Muscle of leg (tissue), 11 donors: ENCODE results near the gene DUSP22. TPM values are rescaled to one million over a fixed set of nuclear protein-coding genes. Genes with fewer than 3 reads are reported as not detected.

Experiments
- DNase-seq: peaks from one replicate; pipeline ENCODE4 v3.0.0; 2013
- H3K27ac ChIP-seq: one replicate; pipeline ENCODE4 v1.5.1; 2013; ENCODE audit warnings: mild to moderate bottlenecking, low read length, control low read depth
- H3K27me3 ChIP-seq: one replicate; pipeline ENCODE4 v1.6.1; 2013; ENCODE audit warnings: low read length; ENCODE audit not compliant: control insufficient read depth, insufficient read depth
- H3K36me3 ChIP-seq: one replicate; pipeline ENCODE4 v1.6.1; 2013; ENCODE audit warnings: low read length; ENCODE audit not compliant: control insufficient read depth, insufficient read depth
- H3K4me1 ChIP-seq: one replicate; pipeline ENCODE4 v1.6.1; 2013; ENCODE audit warnings: low read length; ENCODE audit not compliant: control insufficient read depth, insufficient read depth
- H3K4me3 ChIP-seq: one replicate; pipeline ENCODE4 v1.5.1; 2013; ENCODE audit warnings: low read length, control low read depth
- H3K9me3 ChIP-seq: replicated peaks from 2 replicates; pipeline ENCODE4 v1.6.1; 2013; ENCODE audit warnings: low read depth, low read length; ENCODE audit not compliant: control insufficient read depth
- WGBS: methylation state at CpG from one replicate; pipeline ENCODE4 v1.1.5; 2013; ENCODE audit warnings: missing lambda C conversion rate; ENCODE audit not compliant: insufficient coverage; 5-methylcytosine and 5-hydroxymethylcytosine counted together
- polyA plus RNA-seq, 8 donors: library from polyadenylated mRNA; unstranded; fragments of 120-200 nt; gene quantifications; one replicate each; pipeline versions ENCODE4 v1.2.1 to v1.2.3, GENCODE V29; 2013; ENCODE audit warnings: inconsistent platforms in 1 of 8, low replicate concordance in 1 of 8; ENCODE audit not compliant: insufficient read length in 8 of 8, insufficient read depth in 1 of 8
- total RNA-seq: library from RNA; stranded (reverse); fragments of 120-200 nt; gene quantifications from one replicate; pipeline ENCODE4 v1.2.4, GENCODE V29; 2013

Gene DUSP22
- total and polyA plus RNA-seq, 9 donors: 20.7 to 35.5 (median 28.9) TPM

DNA sequence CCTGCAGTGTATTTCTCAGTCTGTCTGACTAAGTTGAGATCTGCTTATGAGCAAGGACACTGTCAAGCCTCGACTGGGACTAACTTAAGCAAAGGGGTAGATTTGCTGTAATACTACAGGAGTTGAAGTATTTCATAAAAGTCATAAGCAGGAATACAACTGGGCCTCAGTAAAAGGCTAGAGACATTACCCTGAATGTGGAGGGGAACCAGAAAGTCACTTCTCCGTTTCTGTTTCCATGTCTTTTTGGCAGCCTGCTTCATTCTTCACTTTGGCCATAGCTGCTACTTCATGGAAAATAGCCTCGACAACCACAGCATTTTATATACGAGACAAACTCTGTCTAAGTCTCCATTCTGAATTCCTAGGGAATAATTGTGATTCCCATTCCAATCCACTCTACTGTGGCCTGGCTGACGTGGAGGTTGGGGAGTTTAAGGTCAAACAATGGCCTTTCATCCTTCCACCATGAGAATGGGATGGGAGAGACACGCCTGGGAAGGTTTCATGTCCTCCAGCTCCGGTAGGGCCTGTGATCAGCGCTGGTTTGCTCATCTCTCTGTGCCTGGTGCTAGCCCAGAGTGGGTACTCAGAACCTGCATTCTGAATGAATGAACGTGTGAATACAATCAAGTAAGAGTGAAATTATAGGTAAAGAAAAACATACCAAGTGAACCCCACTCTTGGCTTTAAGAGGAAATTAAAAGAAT is 37.1 kb upstream of the DUSP22 start:
- no peak overlapping the region for H3K4me3 ChIP-seq
- no peaks in the 10 kb centered on the region for H3K36me3 ChIP-seq
- peak; percentile 35 for DNase-seq
- H3K4me1 ChIP-seq: no peaks in the 10 kb centered on the region
- H3K9me3 ChIP-seq: peaks cover 5% of the 10 kb centered on the region
- no peak overlapping the region for H3K27ac ChIP-seq
- H3K27me3 ChIP-seq: no peaks in the 10 kb centered on the region
- 73% methylated on average over 3 of the region's 9 CpGs for WGBS

DNA sequence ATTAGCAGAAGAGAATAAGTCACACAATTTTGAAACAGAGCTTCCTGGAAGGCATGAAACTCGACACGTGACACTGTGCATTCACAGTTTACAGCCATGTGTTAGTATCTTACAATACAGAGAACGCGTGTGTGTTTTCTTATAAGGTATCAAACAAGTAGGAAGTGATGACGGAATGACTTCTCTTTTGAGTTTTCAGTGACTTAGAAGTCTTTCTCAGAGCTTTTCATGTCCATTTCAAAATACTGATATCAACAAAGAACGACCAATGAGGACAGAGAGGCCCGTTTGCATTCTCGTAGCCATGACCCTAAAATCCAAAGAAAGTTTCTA is 36.6 kb upstream of the DUSP22 start:
- H3K27me3 ChIP-seq: no peaks in the 10 kb centered on the region
- no peak overlapping the region for H3K27ac ChIP-seq
- H3K4me1 ChIP-seq: no peaks in the 10 kb centered on the region
- H3K4me3 ChIP-seq: no peak overlapping the region
- no peaks in the 10 kb centered on the region for H3K36me3 ChIP-seq
- peak; percentile 11 for DNase-seq
- no CpG with 5 or more reads among the region's 8 CpGs for WGBS
- H3K9me3 ChIP-seq: peaks cover 5% of the 10 kb centered on the region

DNA sequence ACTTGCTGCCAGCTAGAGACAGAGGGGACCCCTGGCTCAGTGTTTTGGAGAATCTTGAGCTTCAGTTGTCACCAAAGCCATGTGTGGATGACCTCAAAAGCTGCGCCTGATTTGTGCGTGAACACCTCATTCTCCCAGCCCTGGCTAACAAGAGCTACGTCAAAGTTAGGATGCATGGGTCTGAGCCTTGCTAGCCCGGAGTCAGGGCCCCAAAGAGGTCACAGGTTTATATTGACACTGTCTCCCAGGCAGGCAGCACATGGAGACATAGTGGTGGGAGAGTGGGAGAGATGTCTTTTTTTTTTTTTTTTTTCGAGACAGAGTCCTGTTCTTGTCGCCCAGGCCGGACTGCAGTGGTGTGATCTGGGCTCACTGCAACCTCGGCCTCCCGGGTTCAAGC is 36.1 kb upstream of the DUSP22 start:
- Histone ChIP-seq H3K36me3 (no peaks in the 10 kb centered on the region), H3K4me3 (no peak overlapping the region), H3K4me1 (no peaks in the 10 kb centered on the region), H3K27me3 (no peaks in the 10 kb centered on the region), H3K27ac (no peak overlapping the region), H3K9me3 (peaks cover 5% of the 10 kb centered on the region)
- DNase-seq: no peak
- WGBS: 93% methylated on average over 8 of the region's 9 CpGs

DNA sequence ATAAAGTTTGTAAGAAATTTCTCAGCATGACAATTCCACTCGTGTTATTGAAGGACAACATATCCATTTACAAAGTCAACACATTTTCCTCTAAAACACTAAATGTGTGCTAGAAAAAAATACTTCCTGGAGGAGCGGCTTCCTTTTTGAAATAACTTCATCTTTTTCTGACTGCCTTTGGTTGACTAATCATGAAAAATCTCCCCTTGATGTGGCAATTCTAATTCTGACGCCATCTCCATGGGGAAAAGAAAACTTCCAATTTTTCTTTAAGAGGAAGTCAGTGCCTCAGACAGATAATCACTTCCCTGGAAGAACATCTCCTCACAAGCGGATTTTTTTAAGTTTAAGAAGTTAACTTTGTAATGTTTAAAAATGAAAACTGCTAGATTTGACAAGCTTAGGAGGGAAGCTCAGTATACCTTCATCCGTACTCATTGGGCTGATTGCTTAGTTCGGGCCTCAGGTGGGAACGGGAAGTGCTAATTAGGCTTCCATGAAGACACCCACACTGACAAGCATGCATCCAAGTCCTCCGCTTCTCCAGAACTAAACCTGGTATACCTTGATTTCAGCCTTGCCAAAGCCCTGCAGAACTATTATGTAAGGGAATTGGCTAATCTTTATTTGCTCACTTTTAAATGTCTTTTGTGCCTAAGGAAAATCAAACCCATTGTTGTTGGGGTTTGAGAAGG is 35.1 kb upstream of the DUSP22 start:
- no peaks in the 10 kb centered on the region for H3K36me3 ChIP-seq
- no peak overlapping the region for H3K4me3 ChIP-seq
- no peak overlapping the region for H3K27ac ChIP-seq
- H3K9me3 ChIP-seq: peaks cover 5% of the 10 kb centered on the region
- H3K4me1 ChIP-seq: no peaks in the 10 kb centered on the region
- WGBS: 57% methylated on average over 3 of the region's 8 CpGs
- no peaks in the 10 kb centered on the region for H3K27me3 ChIP-seq
- DNase-seq: peak; percentile 66

DNA sequence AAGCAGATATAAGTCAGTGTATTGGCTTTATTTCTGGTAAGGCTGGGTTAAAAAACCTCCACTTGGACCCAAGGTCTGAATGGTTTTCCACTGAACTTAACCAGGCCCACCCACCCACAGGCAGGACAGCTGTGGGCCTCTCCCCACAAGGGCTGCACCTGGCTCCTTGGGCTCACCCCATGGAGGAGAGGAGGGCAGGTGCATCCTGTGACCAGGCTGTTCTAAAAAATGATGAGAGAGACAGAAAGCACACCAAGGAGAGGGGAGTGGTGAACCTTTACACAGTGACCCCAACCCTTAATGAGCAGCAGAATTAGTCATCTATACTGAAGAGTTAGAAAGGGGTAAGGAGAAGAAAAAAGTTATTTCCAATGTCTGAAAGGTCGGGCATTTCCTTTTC is 34.5 kb upstream of the DUSP22 start:
- DNase-seq: no peak
- peaks cover 5% of the 10 kb centered on the region for H3K9me3 ChIP-seq
- no peak overlapping the region for H3K27ac ChIP-seq
- H3K4me3 ChIP-seq: no peak overlapping the region
- 30% methylated on average over 1 of the region's 1 CpG for WGBS
- H3K36me3 ChIP-seq: no peaks in the 10 kb centered on the region
- no peaks in the 10 kb centered on the region for H3K4me1 ChIP-seq
- no peaks in the 10 kb centered on the region for H3K27me3 ChIP-seq

DNA sequence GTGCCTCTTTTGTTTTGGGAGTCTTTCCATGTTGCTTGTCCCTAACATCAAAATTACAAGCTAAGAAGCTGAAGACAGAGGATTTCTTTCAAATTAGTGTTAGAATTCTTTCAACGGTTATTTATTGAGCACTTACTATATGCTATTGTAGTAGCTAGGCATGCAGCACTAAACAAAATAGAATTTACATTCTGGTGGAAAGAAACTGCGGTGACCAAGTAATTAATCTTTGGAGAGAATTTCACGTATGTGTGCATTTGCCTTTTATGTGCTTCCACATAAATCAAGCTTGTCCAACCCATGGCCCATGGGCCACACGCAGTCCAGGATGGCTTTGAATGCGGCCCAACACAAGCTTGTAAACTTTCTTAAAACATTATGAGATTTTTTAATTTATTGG is 33.0 kb upstream of the DUSP22 start:
- H3K27ac ChIP-seq: no peak overlapping the region
- no peak for DNase-seq
- peaks cover 5% of the 10 kb centered on the region for H3K9me3 ChIP-seq
- no peaks in the 10 kb centered on the region for H3K4me1 ChIP-seq
- H3K4me3 ChIP-seq: no peak overlapping the region
- H3K27me3 ChIP-seq: no peaks in the 10 kb centered on the region
- no peaks in the 10 kb centered on the region for H3K36me3 ChIP-seq
- no CpG with 5 or more reads among the region's 5 CpGs for WGBS

DNA sequence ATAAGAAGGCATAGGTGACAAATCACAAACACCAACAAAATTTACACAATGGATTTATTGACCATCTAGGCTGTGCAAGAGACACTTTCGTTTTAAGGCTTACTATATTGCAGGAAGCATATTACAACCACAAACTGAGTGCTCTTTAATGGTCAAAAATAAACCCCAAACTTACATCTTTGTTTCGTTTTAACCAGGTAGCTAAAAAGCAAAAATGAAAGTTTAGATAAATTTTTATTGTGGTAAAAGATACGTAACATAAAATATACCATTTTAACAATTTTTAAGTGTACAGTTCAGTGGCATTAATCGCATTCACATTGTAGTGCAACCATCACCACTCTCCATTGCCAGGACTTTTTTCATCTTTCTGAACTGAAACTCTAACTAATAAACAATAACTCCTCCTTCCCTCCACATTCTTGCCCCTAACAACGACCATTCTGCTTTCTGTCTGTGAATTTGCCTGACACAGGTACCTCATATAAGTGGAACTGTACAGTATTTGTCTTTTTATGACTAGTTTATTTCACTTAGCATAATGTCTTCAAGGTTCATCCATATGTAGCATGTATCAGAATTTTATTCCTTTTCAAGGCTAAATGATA is 32.3 kb upstream of the DUSP22 start:
- H3K27me3 ChIP-seq: no peaks in the 10 kb centered on the region
- H3K4me3 ChIP-seq: no peak overlapping the region
- no CpG with 5 or more reads among the region's 5 CpGs for WGBS
- no peak for DNase-seq
- peaks cover 5% of the 10 kb centered on the region for H3K9me3 ChIP-seq
- H3K4me1 ChIP-seq: no peaks in the 10 kb centered on the region
- no peak overlapping the region for H3K27ac ChIP-seq
- no peaks in the 10 kb centered on the region for H3K36me3 ChIP-seq

DNA sequence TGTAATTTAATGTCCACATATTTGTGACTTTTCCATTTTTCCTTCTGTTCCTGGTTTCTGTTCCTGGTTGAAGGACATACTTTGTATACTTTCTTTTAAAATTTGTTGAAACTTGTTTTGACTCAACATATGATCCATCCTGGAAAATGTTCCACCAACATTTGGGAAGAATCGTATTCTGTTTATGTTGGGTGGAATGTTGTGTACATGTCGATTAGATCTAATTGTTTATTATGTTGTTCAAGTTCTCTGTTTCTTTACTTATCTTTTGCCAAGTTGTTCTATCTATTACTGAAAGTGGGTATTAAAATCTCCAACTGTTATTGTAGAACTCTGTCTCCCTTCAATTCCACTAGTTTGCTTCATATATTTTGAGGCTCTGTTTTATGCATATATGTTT is 27.7 kb upstream of the DUSP22 start:
- Histone ChIP-seq H3K4me1 (no peaks in the 10 kb centered on the region), H3K36me3 (no peaks in the 10 kb centered on the region), H3K27me3 (no peaks in the 10 kb centered on the region), H3K27ac (no peak overlapping the region), H3K9me3 (peaks cover 3% of the 10 kb centered on the region), H3K4me3 (no peak overlapping the region)
- no peak for DNase-seq
- WGBS: no CpG with 5 or more reads among the region's 2 CpGs

GRCh38 chr6:268394-268935 is 23.8 kb upstream of the DUSP22 start:
- no peak for DNase-seq
- Histone ChIP-seq H3K4me3 (no peak overlapping the region), H3K27ac (no peak overlapping the region), H3K4me1 (no peaks in the 10 kb centered on the region), H3K27me3 (no peaks in the 10 kb centered on the region), H3K9me3 (peaks cover 3% of the 10 kb centered on the region), H3K36me3 (no peaks in the 10 kb centered on the region)
- 83% methylated on average over 1 of the region's 5 CpGs for WGBS

GRCh38 chr6:273551-274058 is 18.7 kb upstream of the DUSP22 start:
- no peak overlapping the region for H3K4me3 ChIP-seq
- H3K9me3 ChIP-seq: peaks cover 8% of the 10 kb centered on the region
- H3K27ac ChIP-seq: no peak overlapping the region
- peak; percentile 95 for DNase-seq
- H3K36me3 ChIP-seq: no peaks in the 10 kb centered on the region
- no peaks in the 10 kb centered on the region for H3K4me1 ChIP-seq
- H3K27me3 ChIP-seq: no peaks in the 10 kb centered on the region
- 17% methylated on average over 2 of the region's 2 CpGs for WGBS
